GM21528 (cell line): ENCODE measurements around the gene LRRN4CL.
"Not testable (repeated sequence)": the region's sequence is repeated elsewhere in the genome, so short reads cannot be mapped to it uniquely, and the experiment has no call there.

Experiments used
- ATAC-seq: cut with Tn5 transposase; IDR thresholded peaks from one replicate; pipeline ENCODE4 v1.9.1; 2021; ENCODE audit warnings: mild to moderate bottlenecking, moderate library complexity; ENCODE audit not compliant: unreplicated experiment, low FRiP score

LRRN4CL gene

DNA sequence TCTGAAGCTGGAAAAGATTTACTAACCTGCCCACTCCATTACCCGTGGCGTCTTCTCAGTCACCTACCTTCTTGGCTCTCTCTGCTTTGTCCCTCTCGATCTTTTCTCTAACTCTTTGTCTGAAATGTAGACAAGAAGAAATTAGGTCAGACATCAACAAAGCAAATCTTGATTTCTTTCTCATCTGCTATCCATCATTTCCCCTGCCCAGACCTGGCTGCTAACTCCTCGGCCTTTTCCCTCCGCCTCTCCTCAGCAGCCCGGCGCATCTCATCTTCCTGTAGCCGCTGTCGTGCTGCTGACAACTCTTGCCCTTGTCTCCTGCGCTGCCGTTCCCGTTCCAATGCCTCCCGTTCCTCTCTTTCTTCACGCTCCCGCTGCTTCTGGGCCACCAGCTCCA lies 11.6 kb downstream of the LRRN4CL start:
- ATAC-seq: no peak

GRCh38 chr11:62677156-62677555 lies 12.2 kb downstream of the LRRN4CL start:
- no peak for ATAC-seq

- ATAC-seq: no peak
Measured at GRCh38 chr11:62676698-62677097, 12.6 kb downstream of the LRRN4CL start.

DNA sequence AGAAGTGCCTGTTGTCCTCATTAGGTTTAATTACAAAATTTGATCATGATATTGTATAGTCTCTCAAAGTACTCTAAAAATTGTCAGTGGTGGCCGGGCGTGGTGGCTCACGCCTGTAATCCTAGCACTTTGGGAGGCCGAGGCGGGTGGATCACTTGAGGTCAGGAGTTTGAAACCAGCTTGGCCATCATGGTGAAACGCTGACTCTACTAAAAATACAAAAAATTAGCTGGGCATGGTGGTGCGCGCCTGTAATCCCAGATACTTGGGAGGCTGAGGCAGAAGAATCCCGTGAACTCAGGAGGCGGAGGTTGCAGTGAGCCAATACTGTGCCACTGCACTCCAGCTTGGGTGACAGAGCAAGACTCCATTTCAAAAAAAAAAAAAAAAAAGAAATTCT lies 13.9 kb downstream of the LRRN4CL start:
- not testable (repeated sequence) for ATAC-seq

DNA sequence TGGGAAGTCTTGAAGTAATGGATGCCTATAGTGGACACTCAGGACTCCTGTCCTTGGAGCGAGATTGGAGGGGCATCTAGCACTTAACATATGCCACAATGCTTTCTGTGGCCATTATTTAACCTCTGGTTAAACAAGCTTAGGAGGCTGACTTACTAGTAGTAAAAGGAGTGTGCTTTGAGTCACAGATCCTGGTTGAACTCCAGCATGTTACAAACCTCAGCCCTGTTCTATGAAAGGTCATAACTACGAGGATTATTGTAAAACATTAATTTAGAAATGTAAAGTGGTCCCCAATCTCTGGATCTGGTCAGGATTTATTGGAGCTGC lies 16.2 kb downstream of the LRRN4CL start:
- ATAC-seq: no peak

DNA sequence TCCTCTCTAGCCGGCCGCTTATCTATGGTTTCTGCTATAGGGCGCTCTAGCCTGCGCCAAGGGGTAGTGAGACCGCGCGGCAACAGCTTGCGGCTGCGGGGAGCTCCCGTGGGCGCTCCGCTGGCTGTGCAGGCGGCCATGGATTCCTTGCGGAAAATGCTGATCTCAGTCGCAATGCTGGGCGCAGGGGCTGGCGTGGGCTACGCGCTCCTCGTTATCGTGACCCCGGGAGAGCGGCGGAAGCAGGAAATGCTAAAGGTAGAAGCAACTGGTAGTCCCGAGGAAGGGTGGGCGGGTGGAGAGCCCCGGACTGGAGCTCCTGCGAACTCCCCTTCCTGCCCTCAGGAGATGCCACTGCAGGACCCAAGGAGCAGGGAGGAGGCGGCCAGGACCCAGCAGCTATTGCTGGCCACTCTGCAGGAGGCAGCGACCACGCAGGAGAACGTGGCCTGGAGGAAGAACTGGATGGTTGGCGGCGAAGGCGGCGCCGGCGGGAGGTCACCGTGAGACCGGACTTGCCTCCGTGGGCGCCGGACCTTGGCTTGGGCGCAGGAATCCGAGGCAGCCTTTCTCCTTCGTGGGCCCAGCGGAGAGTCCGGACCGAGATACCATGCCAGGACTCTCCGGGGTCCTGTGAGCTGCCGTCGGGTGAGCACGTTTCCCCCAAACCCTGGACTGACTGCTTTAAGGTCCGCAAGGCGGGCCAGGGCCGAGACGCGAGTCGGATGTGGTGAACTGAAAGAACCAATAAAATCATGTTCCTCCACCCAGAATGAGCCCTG lies 17.5 kb downstream of the LRRN4CL start, which contains the start of the genes LBHD1 and UQCC3:
Gene LBHD1, minus strand, starts transcription at position 660 of the 782 bp plus-strand sequence. CDS start 2,236 bp downstream, outside the sequence.
Gene UQCC3, plus strand, starts transcription at position 66 of the 782 bp plus-strand sequence. Its CDS starts 73 bp downstream, at position 139.
- peak; percentile 49 for ATAC-seq

GRCh38 chr11:62671236-62671607 lies 18.1 kb downstream of the LRRN4CL start:
- ATAC-seq: no peak

GRCh38 chr11:62669420-62670161 lies 19.7 kb downstream of the LRRN4CL start:
- no peak for ATAC-seq

DNA sequence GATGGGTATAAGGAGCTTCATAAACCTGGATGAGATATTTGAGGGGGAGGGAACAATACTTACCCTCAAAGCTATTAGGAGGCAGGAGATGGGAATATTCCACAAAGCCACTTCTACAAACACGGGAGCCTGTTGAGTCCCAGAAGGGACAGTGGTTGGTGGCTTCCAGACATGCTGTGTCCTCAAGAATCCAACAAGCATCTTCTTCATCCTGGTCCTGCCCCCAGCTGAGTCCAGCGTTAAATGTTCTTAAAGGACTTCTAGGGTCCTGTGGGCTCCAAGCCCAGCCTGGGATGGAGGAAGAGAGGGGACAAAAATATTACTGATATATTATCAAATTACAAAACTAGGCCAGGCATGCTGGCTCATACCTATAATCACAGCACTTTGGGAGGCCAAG lies 21.9 kb downstream of the LRRN4CL start:
- no peak for ATAC-seq

GRCh38 chr11:62666259-62666926 lies 22.9 kb downstream of the LRRN4CL start:
- ATAC-seq: no peak

GRCh38 chr11:62665599-62666258 lies 23.6 kb downstream of the LRRN4CL start:
- ATAC-seq: peak; percentile 23

- peak; percentile 79 for ATAC-seq
Measured at GRCh38 chr11:62665075-62665598, 24.2 kb downstream of the LRRN4CL start, which contains the start of the genes C11orf98 and CSKMT. Gene C11orf98 (minus strand): TSS chr11:62665210. CDS start chr11:62665169, 41 bp downstream. Gene CSKMT (plus strand): TSS chr11:62665312. CDS start chr11:62665880, 568 bp downstream.

DNA sequence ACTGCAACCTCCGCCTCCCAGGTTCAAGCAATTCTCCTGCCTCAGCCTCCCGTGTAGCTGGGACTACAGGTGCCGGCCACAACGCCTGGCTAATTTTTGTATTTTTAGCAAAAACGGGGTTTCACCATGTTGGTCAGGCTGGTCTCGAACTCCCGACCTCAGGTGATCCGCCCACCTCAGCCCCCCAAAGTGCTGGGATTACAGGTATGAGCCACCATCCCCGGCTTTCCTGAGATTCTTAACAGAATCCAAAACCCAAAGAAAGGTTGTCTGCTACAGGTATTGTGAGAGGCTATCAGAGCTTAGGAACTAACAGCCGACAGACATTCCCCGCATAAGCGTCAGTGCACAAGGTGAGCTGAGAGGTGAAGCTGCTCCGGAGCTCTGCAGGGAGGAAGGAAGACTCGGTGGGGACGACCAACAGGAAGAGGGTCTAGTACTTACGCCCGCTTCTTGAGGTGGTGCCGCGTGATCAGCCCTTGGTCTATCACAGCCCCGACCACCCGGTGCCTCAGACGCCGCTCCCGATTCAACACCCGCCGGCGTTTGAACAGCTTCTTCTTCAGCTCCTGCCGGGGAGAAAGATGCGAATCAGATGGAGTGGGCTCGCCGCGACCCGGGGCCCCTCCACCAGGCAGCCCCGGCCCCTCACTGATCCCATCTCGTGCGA lies 24.8 kb downstream of the LRRN4CL start:
- ATAC-seq: peak; percentile 27

DNA sequence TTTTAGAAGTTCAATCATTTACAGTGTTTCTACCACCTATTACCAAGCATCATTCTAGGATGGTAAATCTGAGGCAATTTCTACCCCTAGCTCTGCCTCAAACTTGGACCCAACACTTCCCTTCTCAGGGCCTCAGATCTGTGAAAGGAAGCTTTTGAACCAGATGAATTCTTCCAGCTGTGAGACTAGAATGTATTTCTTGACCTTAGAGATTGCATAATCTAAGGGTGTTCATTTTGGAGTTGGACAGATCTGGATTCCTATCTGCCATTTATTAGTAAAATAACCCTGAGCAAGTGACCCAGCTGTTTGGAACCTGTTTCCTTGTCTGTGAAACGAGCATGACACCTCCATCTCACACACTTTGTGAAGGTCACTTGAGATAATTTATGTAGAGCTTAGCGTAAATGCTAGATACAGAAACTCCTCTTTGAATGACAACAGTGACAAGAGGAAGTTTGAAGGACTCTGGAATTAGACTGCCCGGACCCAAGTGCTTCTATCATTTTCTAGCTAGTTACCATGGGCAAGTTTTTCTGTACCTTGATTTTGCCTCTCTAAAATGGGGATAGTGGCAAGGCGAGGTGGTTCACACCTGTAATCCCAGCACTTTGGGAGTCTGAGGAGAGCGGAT lies 32.4 kb downstream of the LRRN4CL start:
- ATAC-seq: no peak

- ATAC-seq: no peak
Measured at GRCh38 chr11:62654297-62654696, 35.0 kb downstream of the LRRN4CL start.

GRCh38 chr11:62652161-62653006 lies 36.9 kb downstream of the LRRN4CL start:
- ATAC-seq: peak; percentile 5

DNA sequence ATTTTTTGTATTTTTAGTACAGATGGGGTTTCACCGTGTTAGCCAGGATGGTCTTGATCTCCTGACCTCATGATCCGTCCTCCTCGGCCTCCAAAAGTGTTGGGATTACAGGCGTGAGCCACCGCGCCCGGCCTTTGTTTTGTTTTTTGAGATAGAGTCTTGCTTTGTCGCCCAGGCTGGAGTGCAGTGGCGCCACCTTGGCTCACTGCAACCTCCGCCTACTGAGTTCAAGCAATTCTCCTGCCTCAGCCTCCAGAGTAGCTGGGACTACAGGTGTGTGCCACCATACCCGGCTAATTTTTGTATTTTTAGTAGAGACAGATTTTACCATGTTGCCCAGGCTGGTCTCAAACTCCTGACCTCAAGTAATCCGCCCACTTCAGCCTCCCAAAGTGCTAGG lies 39.0 kb downstream of the LRRN4CL start:
- not testable (repeated sequence) for ATAC-seq

DNA sequence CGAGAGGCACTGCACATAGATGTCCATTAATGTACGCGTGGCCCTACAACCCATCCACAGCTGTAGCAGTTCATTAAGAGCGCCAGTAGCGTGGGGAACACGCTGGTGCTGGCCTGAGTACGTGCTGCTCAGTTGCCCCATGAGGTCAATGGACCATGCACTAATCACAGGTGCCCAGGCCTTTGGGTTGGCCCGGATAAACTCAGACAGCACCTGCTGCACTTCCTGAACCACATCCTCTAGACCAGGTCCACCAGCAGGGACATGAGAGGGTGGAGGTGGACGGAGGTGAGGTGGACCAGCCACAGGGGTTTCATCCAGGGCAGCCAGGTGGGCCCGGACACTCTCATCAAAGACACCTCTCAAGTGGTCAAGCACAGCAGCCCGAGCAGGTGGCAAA lies 39.8 kb downstream of the LRRN4CL start:
- no peak for ATAC-seq
